ENCODE measurements around the gene TMEM41B. TPM values are rescaled to one million over a fixed set of nuclear protein-coding genes. Genes with fewer than 3 reads are reported as not detected.

The TMEM41B gene
- total and polyA plus RNA-seq, 2 of the 8 experiments (the other 6 are each of a cell fraction or from before 2014, with no cell fraction given): 24.3 to 50.1 TPM

DNA sequence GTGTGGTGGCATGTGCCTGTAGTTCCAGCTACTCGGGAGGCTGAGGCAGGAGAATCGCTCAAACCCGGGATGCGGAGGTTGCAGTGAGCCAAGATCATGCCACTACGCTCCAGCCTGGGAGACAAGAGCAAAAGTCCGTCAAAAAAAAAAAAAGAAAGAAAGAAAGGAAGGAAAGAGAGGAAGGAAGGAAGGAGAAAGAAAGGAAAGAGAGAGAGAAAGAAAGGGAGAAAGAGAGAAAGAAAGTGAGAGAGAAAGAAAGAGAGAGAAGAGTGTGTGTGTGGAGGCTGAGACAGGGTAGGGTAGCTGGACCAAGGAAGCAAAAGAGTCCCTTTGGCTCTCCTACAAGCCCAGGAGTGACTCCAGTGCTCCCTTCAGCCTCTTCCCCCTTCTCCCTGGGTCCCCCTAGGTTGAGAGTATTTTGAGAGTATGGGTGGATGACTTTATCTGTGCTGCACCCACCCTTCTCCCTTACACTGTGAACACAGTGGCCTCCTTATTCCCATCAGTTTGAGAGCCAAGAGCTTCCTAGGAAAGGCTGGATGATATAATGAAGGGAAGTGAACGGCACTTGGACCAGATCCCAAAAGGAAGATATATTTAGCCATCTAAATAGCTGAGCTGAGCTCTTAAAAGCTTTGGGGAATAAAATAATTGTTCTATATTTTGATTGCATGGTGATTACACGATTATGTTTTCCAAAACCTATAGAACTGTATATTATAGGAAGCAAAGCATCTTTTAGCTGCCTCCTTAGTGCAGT lies 39.7 kb downstream of the TMEM41B start (continued):
- no peak for TF ChIP-seq RBBP5 (IDR thresholded peaks at IDR 0.05; ENCODE audit: borderline replicate concordance, low read depth, low read length)
- no peak for TF ChIP-seq EP300 (IDR thresholded peaks at IDR 0.05; ENCODE audit: borderline replicate concordance in 1 of 2, low read depth in 2 of 2, low read length in 2 of 2)
- TF ChIP-seq RAD21 (IDR thresholded peaks at IDR 0.05 in 1 of 2, conservative IDR thresholded peaks at IDR 0.05 in 1 of 2; ENCODE audit: low read depth in 2 of 2, low read length in 2 of 2): no peak
- no peak for TF ChIP-seq TBP (IDR thresholded peaks at IDR 0.05; ENCODE audit: low read depth, low read length)
- no peak for TF ChIP-seq HDAC2 (IDR thresholded peaks at IDR 0.05; ENCODE audit: borderline replicate concordance in 1 of 2, low read depth in 2 of 2, low read length in 2 of 2)
- no peak for TF ChIP-seq GTF2F1 (IDR thresholded peaks at IDR 0.05; ENCODE audit: borderline replicate concordance, low read depth, low read length)

Data from H1 (cell line).